GM21528 (cell line): Measurements from ENCODE around the gene SINHCAF.
"Not testable (repeated sequence)": the region's sequence is repeated elsewhere in the genome, so short reads cannot be mapped to it uniquely, and the experiment has no call there.

Source experiments
- ATAC-seq: cut with Tn5 transposase; IDR thresholded peaks from one replicate; pipeline ENCODE4 v1.9.1; 2021; ENCODE audit warnings: mild to moderate bottlenecking, moderate library complexity; ENCODE audit not compliant: unreplicated experiment, low FRiP score

Gene SINHCAF

DNA sequence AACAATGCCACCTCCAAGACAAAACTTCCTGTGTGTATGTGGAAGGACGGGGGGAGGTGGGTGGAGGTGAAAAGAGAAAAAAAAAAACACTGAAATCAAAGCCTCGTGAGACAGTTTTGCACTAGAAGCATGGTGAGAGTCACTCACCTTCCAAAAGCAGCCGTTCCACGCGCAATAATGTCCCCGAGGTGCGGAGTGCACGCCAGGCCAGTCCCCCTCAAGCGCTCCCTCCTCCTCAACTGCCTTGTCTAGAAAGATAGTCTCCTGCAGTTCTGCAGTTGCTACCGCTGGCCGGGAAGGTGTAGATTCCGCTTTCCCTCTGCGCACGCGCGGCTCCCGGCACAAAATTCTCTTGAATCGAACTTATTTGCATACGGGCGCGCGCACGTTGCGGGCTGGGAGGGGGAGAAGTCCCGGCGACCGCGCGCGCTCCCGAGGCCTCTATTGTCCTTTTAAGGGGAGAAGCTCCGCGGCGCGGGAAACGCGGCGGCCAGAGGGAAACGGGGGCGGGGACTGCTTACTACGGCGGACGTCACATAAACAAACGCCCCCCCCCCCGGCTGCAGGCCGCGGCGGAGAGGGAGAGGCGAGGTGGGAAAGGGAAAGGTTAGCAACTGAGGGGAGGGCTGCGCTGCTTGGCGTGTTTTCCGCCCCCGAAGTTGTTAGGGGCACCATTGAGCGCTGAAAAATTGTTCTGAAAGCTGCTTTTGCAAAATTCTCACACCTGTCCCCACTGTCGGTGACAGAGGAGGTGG is at the start of gene SINHCAF:
SINHCAF (minus strand) TSS at position 274 of the 755 bp plus-strand sequence. CDS start 27,946 bp downstream, outside the sequence.
- ATAC-seq, result peak; percentile 50

GRCh38 chr12:31375422-31375821 is 49.5 kb upstream of the SINHCAF start:
- ATAC-seq, result not testable (repeated sequence)

GRCh38 chr12:31371256-31371620 is 45.3 kb upstream of the SINHCAF start:
- ATAC-seq, result no peak

DNA sequence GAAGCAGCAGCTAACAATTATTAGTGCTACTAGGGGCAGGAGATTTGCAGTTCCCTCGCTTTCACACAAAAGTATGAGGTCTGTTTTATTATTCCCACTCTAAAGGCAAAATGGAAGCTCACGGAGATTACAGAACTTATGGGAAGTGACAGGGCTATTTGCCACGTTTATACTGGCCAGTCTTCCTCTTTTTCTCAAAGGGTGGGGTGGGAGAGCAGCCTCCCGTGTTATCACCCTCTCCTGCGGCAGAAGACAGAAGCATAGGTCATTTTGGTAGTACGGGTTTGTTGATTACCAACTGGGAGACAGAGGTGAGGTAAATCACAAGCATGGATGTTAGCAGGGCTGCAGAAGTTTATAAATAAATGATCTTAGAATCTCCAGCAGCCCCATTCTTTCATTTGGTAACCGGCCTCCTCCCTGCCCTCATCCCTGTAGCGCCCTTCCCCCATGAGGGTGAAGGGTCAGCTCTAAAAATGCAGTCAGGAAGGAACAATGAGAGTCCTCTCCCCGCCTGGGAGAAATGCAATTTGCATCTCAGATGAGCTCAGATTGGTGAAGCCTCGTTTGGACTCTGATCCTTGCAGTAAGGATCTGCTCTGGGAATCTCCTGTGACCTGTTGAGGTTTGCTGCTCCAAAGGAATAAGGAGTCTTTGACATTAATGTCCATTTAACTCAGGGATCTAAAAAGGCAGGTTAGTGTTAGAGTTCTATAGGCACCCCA is 44.7 kb upstream of the SINHCAF start:
- ATAC-seq, result no peak

DNA sequence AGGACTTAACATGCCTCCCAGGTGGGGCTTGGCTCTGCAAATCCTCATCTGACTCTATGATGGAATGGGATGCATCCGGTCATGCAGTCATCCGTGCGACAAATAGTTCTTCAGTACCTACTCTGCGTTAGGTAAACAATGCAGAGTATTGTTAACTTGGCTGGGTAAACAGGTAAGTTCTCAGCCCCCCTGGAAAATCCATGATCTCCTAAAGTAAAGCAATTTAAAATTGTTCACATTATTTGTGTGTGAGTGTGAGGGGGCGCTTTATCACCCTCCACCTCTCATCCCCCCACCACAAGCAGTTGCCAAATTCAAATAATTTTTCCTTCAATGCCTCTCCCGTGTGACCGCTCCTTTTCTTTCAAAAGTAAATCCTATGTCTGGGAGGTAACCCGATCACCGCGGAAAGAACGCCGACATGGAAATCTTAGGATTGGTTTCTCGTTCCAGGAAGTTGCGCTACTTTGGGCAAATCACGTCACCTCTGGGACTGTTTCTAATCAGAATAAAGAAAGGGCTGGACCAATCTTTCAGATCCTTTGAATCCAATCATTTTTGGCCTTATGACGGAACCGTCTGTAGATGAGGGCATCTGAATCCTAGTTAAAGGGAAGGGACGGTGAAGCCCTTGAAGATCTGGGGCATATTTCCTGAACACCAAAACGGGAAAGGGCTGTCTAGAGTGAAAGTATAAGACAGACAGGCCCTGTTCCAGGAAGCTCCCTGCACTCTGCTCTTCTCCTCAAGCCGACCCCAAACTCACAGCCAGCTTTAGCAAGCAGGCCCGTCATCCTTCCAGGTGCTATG is 44.0 kb upstream of the SINHCAF start:
- no peak for ATAC-seq

GRCh38 chr12:31368666-31369361 is 42.9 kb upstream of the SINHCAF start:
- no peak for ATAC-seq

- no peak for ATAC-seq
These were observed 40.2 kb upstream of the SINHCAF start for GRCh38 chr12:31366104-31366621.

GRCh38 chr12:31363831-31364230 is 37.9 kb upstream of the SINHCAF start:
- ATAC-seq, result no peak

DNA sequence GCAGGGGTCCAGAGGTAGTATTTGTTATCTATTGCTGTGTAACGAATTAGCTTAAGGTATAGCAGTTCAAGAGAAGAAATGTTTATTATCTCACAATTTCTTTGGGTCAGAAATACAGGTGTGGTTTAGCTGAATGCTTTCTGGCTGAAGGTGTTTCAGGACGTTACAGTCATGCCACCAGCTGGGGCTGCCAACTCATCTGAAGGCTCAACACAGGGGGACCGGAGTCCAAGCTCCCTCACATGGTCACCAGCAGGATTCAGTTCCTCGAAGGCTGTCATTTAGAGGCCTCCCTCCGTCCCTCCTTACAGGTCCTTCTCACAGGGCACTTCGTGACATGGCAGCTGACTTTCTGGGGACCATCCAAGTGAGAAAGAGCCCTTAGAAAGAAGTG is 37.5 kb upstream of the SINHCAF start:
- ATAC-seq, result peak; percentile 5

DNA sequence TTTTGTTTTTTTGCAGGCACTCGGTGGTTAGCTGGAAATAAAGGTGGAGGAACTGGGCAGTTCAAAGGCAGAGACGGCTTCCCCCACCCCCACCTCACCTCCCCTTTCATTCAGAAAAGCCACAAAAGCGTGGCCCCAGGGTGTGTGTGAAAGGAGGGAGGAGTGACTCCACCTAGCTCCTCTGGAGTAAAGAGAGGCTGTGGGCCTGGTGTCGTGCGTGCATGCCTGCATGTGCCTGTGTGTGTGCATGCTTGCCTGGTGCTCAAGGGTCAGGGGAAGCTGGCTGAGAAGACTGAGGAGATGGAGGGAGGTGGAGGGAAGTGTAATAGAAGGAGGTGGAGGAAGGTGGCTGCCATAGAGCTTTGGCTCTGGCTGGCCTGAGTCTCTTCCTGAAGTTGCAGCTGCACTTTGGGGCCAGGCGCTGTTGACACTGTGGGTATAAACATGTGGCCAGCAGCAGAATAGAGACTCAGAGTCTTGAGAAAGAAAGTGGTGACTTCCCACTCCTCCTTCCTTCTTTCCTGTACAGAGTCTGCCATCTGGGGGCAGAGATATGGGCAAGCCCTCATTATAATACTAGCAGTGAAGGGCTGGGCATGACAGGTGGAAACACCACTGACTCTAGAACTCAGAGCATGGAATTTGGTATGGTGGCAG is 36.9 kb upstream of the SINHCAF start:
- ATAC-seq, result peak; percentile 79

DNA sequence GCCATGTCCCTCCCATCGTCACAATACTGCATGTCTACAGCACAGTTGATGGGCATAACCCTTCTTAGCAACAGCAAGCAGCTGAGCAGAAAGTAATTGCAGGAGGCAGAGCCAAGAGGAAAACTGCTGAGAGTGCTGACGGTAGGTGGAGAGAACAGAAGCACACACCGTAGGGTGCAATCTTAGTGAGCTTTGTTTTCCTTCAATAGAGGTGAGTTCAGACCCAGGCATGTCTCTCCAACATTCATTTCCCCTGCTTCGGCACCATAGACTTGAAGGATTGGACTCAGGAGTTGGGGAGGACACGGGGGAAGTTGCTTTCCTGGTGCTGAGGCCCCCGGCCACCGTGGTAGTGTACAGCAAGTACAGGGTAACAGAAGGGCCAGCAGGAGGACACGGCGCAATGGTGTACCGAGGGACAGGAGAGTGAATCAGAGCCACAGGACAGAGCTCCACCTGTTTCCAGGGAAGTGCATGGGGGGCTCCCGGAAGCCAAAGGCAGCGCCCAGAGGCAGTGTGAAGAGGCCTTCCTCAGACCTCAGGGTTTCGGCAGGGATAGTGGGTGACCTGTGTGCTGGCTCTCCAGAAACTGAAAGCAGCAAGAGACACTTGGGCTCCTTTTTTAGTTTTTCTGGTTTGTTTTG is 36.3 kb upstream of the SINHCAF start:
- ATAC-seq, result peak; percentile 50

DNA sequence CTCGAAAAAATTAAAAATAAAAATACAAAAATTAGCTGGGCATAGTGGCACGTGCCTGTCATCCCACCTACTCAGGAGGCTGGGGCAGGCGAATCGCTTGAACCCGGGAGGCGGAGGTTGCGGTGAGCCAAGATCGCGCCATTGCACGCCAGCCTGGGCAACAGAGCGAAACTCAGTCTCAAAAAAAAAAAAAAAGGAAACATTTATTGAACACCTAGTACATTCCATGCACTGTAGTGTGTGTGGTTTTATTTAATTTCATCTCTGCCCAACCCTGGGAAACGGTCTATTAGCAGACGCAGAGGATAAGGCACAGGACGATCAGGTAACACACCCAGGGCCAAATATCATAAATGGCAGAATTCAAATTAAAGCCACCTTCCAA is 35.8 kb upstream of the SINHCAF start:
- ATAC-seq, result no peak

DNA sequence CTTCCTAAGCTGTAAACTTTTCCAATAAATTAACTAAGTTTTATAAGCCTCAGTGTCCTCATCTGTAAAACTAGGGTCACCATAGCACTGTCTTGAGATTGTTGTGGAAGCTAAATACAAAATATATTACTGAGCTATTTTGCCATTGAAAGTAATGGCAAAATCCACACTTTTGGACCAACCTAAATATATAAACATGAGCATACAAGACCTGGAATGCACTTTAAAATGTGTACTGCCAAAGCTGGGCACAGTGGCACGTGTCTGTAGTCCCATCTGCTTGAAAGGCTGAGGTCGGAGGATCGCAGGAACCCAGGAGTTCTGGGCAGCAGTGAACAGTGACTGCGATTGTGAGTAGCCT is 29.8 kb upstream of the SINHCAF start:
- ATAC-seq, result no peak

- no peak for ATAC-seq
These were observed 28.1 kb upstream of the SINHCAF start for GRCh38 chr12:31353750-31354708.

DNA sequence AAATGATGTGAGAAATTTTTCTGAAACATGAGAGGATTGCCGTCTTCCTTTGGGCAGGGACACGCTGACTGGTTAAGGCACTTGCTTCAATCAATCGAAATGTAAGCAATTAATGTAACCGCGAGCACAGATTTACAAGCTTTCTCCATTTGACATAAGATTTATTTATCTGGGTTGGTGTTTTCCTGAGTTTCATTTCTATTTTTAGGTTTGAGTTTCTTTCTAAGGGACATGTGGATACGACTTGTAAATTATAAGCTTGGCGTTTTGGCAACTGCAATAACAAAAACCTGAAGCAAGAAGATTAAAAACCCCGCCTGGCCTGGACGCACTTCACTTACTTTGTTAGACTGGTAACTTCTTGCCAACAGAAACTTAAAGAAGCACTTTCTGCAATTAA is 20.3 kb upstream of the SINHCAF start:
- ATAC-seq, result no peak

GRCh38 chr12:31343139-31343538 is 17.2 kb upstream of the SINHCAF start:
- ATAC-seq, result no peak

GRCh38 chr12:31342286-31342685 is 16.3 kb upstream of the SINHCAF start:
- no peak for ATAC-seq

GRCh38 chr12:31339831-31340622 is 14.1 kb upstream of the SINHCAF start:
- no peak for ATAC-seq
